Trophoblast cell (in vitro differentiated cells and primary cell): ENCODE data around the gene RCAN2.

Experiments used
- DNase-seq, 2 donors: peaks; one replicate each; pipeline ENCODE4 v3.0.0-alpha.2; 2016
- H2AFZ ChIP-seq: 2 replicates; pipeline ENCODE4 v1.6.1; 2013; ENCODE audit warnings: low read length, moderate library complexity, mild to moderate bottlenecking; ENCODE audit not compliant: insufficient read depth, poor library complexity
- H2AK5ac ChIP-seq: 2 replicates; pipeline ENCODE4 v1.6.1; 2013; ENCODE audit warnings: mild to moderate bottlenecking, low read length
- H2BK120ac ChIP-seq: 2 replicates; pipeline ENCODE4 v1.6.1; 2013; ENCODE audit warnings: low read length, mild to moderate bottlenecking, moderate library complexity; ENCODE audit not compliant: insufficient read depth, poor library complexity
- H2BK12ac ChIP-seq: 2 replicates; pipeline ENCODE4 v1.6.1; 2013; ENCODE audit warnings: mild to moderate bottlenecking, low read length, moderate library complexity
- H2BK5ac ChIP-seq: 2 replicates; pipeline ENCODE4 v1.6.1; 2013; ENCODE audit warnings: low read length, low read depth, moderate library complexity, mild to moderate bottlenecking; ENCODE audit not compliant: poor library complexity
- H3K14ac ChIP-seq: 2 replicates; pipeline ENCODE4 v1.6.1; 2013; ENCODE audit warnings: mild to moderate bottlenecking, low read length
- H3K18ac ChIP-seq: 2 replicates; pipeline ENCODE4 v1.6.1; 2013; ENCODE audit warnings: mild to moderate bottlenecking, low read length
- H3K23ac ChIP-seq: 2 replicates; pipeline ENCODE4 v1.6.1; 2013; ENCODE audit warnings: low read length
- H3K27ac ChIP-seq: 2 replicates; pipeline ENCODE4 v1.5.1; 2013; ENCODE audit warnings: low read depth, mild to moderate bottlenecking, inconsistent platforms, low read length, moderate library complexity
- H3K27me3 ChIP-seq: 2 replicates; pipeline ENCODE4 v1.6.1; 2013; ENCODE audit warnings: inconsistent platforms, mild to moderate bottlenecking, low read length, moderate library complexity; ENCODE audit not compliant: insufficient read depth
- H3K36me3 ChIP-seq, 2 experiments: 1 replicate in 1 of 2; 2 replicates in 1 of 2; pipeline ENCODE4 v1.6.1; 2013; ENCODE audit warnings: low read length in 2 of 2, mild to moderate bottlenecking in 2 of 2, moderate library complexity in 1 of 2; ENCODE audit not compliant: insufficient read depth in 2 of 2, control insufficient read depth in 1 of 2
- H3K4ac ChIP-seq: 2 replicates; pipeline ENCODE4 v1.6.1; 2013; ENCODE audit warnings: low read depth, mild to moderate bottlenecking, low read length, moderate library complexity
- H3K4me1 ChIP-seq, 2 experiments: 1 replicate in 1 of 2; 2 replicates in 1 of 2; pipeline ENCODE4 v1.6.1; 2013; ENCODE audit warnings: low read length in 2 of 2, mild to moderate bottlenecking in 2 of 2, moderate library complexity in 1 of 2; ENCODE audit not compliant: insufficient read depth in 2 of 2, control insufficient read depth in 1 of 2
- H3K4me2 ChIP-seq: 2 replicates; pipeline ENCODE4 v1.6.1; 2013; ENCODE audit warnings: inconsistent platforms, mild to moderate bottlenecking, low read length, moderate library complexity
- H3K4me3 ChIP-seq: 2 replicates; pipeline ENCODE4 v1.5.1; 2013; ENCODE audit warnings: mild to moderate bottlenecking, low read depth, low read length, inconsistent platforms
- H3K79me1 ChIP-seq: one replicate; pipeline ENCODE4 v1.6.1; 2013; ENCODE audit warnings: low read length
- H3K79me2 ChIP-seq: 2 replicates; pipeline ENCODE4 v1.6.1; 2013; ENCODE audit warnings: low read length, mild to moderate bottlenecking; ENCODE audit not compliant: control insufficient read depth, insufficient read depth, poor library complexity
- H3K9ac ChIP-seq: 2 replicates; pipeline ENCODE4 v1.6.1; 2013; ENCODE audit warnings: mild to moderate bottlenecking, low read length
- H3K9me3 ChIP-seq: 2 replicates; pipeline ENCODE4 v1.6.1; 2013; ENCODE audit warnings: low read depth, mild to moderate bottlenecking, control low read depth, inconsistent platforms, low read length; ENCODE audit not compliant: insufficient read depth
- H4K12ac ChIP-seq: 2 replicates; pipeline ENCODE4 v1.6.1; 2013; ENCODE audit warnings: low read depth, mild to moderate bottlenecking, low read length, moderate library complexity
- H4K8ac ChIP-seq: 2 replicates; pipeline ENCODE4 v1.6.1; 2013; ENCODE audit warnings: low read depth, mild to moderate bottlenecking, low read length, moderate library complexity
- H4K91ac ChIP-seq: one replicate; pipeline ENCODE4 v1.6.1; 2013; ENCODE audit warnings: low read depth, mild to moderate bottlenecking, low read length, moderate library complexity
- WGBS: extraction: QIAGEN DNeasy Blood & Tissue Kit; methylation state at CpG from one replicate; pipeline ENCODE4 v1.1.7; 2013; ENCODE audit warnings: missing lambda C conversion rate; ENCODE audit not compliant: insufficient read length, insufficient coverage; ENCODE audit errors: extremely low coverage; 5-methylcytosine and 5-hydroxymethylcytosine counted together

Gene RCAN2

GRCh38 chr6:46204880-46205650 is 286.2 kb downstream of the RCAN2 start:
- Histone ChIP-seq H3K14ac (no peak overlapping the region), H3K27me3 (no peaks in the 10 kb centered on the region), H3K9ac (no peak overlapping the region), H3K4me1 (no peaks in the 10 kb centered on the region), H3K79me2 (no peaks in the 10 kb centered on the region), H3K18ac (no peak overlapping the region), H3K9me3 (no peaks in the 10 kb centered on the region), H2AK5ac (no peak overlapping the region), H2BK5ac (no peak overlapping the region), H2BK12ac (no peak overlapping the region), H3K4ac (no peak overlapping the region), H3K36me3 (no peaks in the 10 kb centered on the region), H4K12ac (no peak overlapping the region), H3K27ac (no peak overlapping the region), H2BK120ac (no peak overlapping the region), H3K23ac (no peak overlapping the region), H3K4me3 (no peak overlapping the region), H4K91ac (no peak overlapping the region), H3K4me2 (no peak overlapping the region), H3K79me1 (no peaks in the 10 kb centered on the region), H4K8ac (no peak overlapping the region), H2AFZ (no peak overlapping the region)
- WGBS, result 100% methylated on average over 1 of the region's 29 CpGs
- DNase-seq, result no peak

- Histone ChIP-seq H3K79me1 (no peaks in the 10 kb centered on the region), H2BK5ac (no peak overlapping the region), H2BK120ac (no peak overlapping the region), H3K9ac (no peak overlapping the region), H3K4me1 (no peaks in the 10 kb centered on the region), H3K4ac (no peak overlapping the region), H3K36me3 (no peaks in the 10 kb centered on the region), H2BK12ac (no peak overlapping the region), H3K14ac (no peak overlapping the region), H3K23ac (no peak overlapping the region), H3K79me2 (no peaks in the 10 kb centered on the region), H2AK5ac (no peak overlapping the region), H3K18ac (no peak overlapping the region), H3K4me2 (no peak overlapping the region), H4K8ac (no peak overlapping the region), H3K9me3 (no peaks in the 10 kb centered on the region), H3K4me3 (no peak overlapping the region), H4K91ac (no peak overlapping the region), H2AFZ (no peak overlapping the region), H4K12ac (no peak overlapping the region), H3K27me3 (no peaks in the 10 kb centered on the region), H3K27ac (no peak overlapping the region)
- no CpG with 5 or more reads among the region's 2 CpGs for WGBS
- DNase-seq, result no peak
Measured at GRCh38 chr6:46203391-46204177, 287.7 kb downstream of the RCAN2 start.

- Histone ChIP-seq H2BK5ac (no peak overlapping the region), H2AK5ac (no peak overlapping the region), H3K4me3 (no peak overlapping the region), H2AFZ (no peak overlapping the region), H2BK12ac (no peak overlapping the region), H3K79me2 (no peaks in the 10 kb centered on the region), H3K79me1 (no peaks in the 10 kb centered on the region), H3K27ac (no peak overlapping the region), H3K9ac (no peak overlapping the region), H3K4me1 (no peaks in the 10 kb centered on the region), H3K9me3 (no peaks in the 10 kb centered on the region), H3K4me2 (no peak overlapping the region), H3K4ac (no peak overlapping the region), H4K8ac (no peak overlapping the region), H4K91ac (no peak overlapping the region), H3K23ac (no peak overlapping the region), H3K27me3 (no peaks in the 10 kb centered on the region), H3K14ac (no peak overlapping the region), H2BK120ac (no peak overlapping the region), H3K36me3 (no peaks in the 10 kb centered on the region), H4K12ac (no peak overlapping the region), H3K18ac (no peak overlapping the region)
- no peak for DNase-seq
- WGBS, result no CpG with 5 or more reads among the region's 4 CpGs
Measured at GRCh38 chr6:46201702-46202101, 289.5 kb downstream of the RCAN2 start.

GRCh38 chr6:46199387-46199786 is 291.9 kb downstream of the RCAN2 start:
- Histone ChIP-seq H2BK5ac (no peak overlapping the region), H4K91ac (no peak overlapping the region), H3K27ac (no peak overlapping the region), H4K12ac (no peak overlapping the region), H3K79me1 (no peaks in the 10 kb centered on the region), H3K14ac (no peak overlapping the region), H4K8ac (no peak overlapping the region), H3K9ac (no peak overlapping the region), H3K27me3 (no peaks in the 10 kb centered on the region), H3K36me3 (no peaks in the 10 kb centered on the region), H2AFZ (no peak overlapping the region), H3K4me1 (no peaks in the 10 kb centered on the region), H3K4me2 (no peak overlapping the region), H3K18ac (no peak overlapping the region), H3K9me3 (no peaks in the 10 kb centered on the region), H3K4ac (no peak overlapping the region), H2BK12ac (no peak overlapping the region), H3K4me3 (no peak overlapping the region), H2BK120ac (no peak overlapping the region), H3K23ac (no peak overlapping the region), H2AK5ac (no peak overlapping the region), H3K79me2 (no peaks in the 10 kb centered on the region)
- WGBS, result no CpG with 5 or more reads among the region's 5 CpGs
- DNase-seq, result peak; percentile 4 to 36
